GM12875 (cell line): ENCODE data around the gene VIPR2.

Source experiments
- H3K4me3 ChIP-seq: one replicate; pipeline ENCODE4 v1.5.1; 2011; ENCODE audit warnings: low read depth, low read length, control low read depth
- TF ChIP-seq, protein P1 (sequence below): IDR thresholded peaks from 2 replicates; pipeline ENCODE4 v1.5.1; 2011; ENCODE audit warnings: low read depth, mild to moderate bottlenecking, control low read depth, inconsistent platforms, low read length, moderate library complexity, borderline replicate concordance; ENCODE audit not compliant: insufficient read depth

The VIPR2 gene

DNA sequence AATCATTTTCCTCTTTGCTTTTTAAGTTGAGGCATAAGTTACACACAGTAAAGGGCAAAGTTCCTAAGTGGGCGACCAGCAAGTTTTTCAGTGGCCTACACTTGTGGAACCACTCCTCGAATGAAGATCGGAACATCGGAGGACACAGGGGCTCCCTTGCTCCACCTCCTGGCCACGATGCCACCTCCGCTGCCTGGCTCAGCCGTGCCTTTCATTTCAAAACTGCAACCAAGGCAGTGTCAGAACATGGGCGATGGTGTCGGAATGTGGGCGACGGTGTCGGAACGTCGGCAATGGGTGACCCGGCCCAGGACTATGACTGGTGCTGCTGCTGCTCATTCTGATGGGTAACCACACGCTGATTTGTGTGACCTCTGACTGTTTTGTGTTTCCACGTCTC is 9.6 kb upstream of the VIPR2 start:
- H3K4me3 ChIP-seq: no peak overlapping the region
- TF ChIP-seq, protein P1, sequence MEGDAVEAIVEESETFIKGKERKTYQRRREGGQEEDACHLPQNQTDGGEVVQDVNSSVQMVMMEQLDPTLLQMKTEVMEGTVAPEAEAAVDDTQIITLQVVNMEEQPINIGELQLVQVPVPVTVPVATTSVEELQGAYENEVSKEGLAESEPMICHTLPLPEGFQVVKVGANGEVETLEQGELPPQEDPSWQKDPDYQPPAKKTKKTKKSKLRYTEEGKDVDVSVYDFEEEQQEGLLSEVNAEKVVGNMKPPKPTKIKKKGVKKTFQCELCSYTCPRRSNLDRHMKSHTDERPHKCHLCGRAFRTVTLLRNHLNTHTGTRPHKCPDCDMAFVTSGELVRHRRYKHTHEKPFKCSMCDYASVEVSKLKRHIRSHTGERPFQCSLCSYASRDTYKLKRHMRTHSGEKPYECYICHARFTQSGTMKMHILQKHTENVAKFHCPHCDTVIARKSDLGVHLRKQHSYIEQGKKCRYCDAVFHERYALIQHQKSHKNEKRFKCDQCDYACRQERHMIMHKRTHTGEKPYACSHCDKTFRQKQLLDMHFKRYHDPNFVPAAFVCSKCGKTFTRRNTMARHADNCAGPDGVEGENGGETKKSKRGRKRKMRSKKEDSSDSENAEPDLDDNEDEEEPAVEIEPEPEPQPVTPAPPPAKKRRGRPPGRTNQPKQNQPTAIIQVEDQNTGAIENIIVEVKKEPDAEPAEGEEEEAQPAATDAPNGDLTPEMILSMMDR: no peak

DNA sequence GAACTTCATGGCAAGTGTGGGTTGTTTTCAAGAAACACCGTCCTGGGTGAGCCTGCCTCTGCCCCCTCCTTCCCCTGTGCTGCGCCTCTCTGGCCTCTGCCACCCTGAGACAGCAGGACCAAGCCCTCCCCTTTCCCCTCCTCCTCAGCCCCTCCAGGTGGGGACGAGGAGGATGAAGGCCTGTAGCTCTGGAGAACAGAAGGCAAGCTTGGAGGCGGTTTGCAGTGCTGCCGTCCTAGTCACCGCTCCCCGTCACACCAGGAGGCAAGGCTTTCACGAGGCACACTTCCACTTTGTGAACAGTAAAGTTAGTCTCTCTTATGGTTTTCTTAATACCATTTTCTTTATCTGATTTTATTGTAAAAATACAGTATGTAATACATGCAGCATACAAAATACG is 8.8 kb upstream of the VIPR2 start:
- no peak overlapping the region for H3K4me3 ChIP-seq
- TF ChIP-seq, protein P1: no peak

DNA sequence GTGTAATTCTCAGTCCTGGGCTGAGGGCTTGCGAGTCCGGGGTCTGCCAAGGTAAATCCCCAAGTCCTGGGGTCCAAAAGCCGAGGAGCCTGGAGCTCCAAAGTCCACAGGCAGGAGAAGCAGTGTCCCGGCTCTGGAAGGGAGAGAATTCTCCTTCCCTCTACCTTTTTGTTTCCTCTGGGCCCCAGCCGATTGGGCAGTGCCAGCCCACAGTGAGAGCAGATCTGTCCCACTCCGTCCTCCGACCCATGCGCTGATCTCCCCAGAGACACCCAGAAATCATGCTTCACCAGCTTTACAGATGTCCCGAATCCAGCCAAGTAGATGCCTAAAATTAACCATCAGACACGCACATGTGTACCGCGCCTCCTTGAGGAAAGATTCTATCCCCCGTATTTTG is 8.1 kb upstream of the VIPR2 start:
- no peak overlapping the region for H3K4me3 ChIP-seq
- TF ChIP-seq, protein P1: no peak

DNA sequence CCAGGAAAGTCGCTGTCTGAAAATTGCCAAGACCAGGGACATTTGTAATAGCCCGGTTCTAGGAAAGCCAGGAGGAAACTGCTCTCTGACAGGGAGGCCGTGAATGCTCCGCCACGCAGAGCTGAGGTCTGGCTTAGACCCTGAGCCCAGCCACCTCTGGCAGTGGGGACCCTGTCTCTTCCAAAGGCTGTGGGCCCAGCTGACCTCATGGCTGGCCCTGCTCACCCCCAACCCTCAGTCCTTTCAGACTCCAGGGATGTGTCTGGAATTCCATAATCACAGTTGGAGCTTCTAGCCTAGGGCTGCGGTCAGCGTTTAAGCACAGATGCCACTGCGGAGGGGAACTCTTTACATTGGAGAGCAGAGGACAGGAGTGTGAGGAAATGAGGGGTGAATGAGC is 6.6 kb upstream of the VIPR2 start:
- TF ChIP-seq, protein P1: no peak
- H3K4me3 ChIP-seq: no peak overlapping the region

DNA sequence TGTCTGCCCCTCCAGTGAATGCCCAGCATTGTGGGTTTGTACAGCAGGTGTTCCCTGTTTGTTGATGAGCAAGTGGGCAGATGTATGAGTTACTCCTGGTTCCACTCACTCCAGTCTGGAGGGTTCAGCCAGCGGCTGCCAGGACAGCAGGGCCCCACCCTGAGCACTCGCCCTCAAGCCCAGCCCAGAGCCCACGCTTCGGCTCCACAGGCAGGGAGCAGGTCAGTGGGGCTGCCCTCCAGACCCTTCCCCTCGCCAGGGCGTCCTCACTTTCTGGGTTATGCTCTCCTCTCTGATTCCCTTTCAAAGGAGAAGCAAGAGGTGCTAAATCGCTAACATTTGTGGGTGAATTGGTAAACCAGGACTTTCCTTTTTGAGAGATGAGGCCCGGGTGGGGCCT is 4.8 kb upstream of the VIPR2 start:
- no peak overlapping the region for H3K4me3 ChIP-seq
- TF ChIP-seq, protein P1: no peak

DNA sequence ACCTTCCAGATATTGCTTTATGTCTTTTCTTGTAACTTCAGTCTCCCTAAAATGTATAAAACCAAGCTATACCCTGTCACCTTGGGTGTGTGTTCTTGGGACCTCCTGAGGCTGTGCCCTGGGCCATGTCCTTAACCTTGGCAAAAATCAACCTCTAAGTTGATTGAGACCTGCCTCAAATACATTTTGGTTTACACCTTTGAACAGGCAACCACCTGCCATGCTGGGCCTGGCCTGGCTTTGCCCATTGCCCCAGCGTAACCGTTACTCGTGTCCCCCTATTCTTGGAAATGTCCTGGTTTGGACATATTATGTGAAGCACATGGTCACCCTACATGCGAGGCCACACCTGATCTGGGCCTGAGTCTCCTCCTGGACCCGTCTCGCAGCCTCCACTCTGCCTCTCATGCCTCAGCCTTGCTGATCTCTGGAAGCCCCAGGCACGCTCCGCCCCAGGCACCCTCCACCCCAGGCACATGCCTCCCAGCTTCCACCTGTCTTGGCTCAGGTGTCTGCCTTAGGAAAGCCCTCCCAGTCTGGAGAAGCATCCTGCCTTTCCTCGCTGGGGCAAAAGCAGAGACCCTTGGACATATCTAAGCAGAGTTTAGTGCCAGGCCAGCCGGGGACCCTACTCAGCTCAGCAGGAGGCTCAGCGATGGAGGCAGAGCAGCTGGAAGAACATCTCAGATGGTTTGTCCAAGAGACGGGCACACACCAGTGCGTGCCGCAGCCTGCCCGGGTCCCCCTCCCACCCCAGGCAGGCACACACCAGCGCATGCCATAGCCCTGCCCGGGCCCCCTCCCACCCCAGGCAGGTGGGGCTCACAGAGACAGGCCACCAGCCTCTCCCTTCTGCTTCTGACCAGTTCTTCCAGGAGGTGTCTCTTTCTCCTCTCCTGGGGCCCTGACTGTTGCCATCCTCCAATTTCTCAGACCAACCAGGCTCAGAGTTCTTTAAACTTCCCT is 4.0 kb upstream of the VIPR2 start:
- no peak overlapping the region for H3K4me3 ChIP-seq
- TF ChIP-seq, protein P1: no peak

DNA sequence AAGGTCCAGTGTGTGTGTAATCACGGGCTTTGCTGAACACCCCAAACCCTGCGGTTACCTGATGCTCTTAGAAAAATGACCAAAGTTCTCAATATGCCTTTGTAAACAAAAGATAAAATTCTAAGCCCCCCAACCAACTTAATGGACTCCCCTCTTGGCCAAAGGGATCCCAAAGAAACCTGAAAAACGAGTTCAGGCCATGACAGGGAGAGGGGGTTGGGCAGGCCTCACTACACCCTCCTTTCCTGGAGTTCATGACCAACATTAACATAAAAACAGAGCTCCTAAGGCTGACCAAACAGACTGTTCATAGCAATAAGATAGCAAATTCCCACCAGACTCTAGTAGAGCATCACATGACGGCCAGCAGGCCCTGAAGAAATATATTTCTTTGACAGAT is 3.0 kb upstream of the VIPR2 start:
- H3K4me3 ChIP-seq: no peak overlapping the region
- TF ChIP-seq, protein P1: no peak
